Subcutaneous adipose tissue (tissue), 4 donors: Measurements from ENCODE around the gene SMC2. TPM values are rescaled to one million over a fixed set of nuclear protein-coding genes. Genes with fewer than 3 reads are reported as not detected.

ENCODE experiments used
- CTCF ChIP-seq: fragments of 450-650 bp; IDR thresholded peaks from one replicate; pipeline ENCODE4 v1.5.1; 2016; ENCODE audit warnings: low read depth, mild to moderate bottlenecking, control low read depth, antibody characterized with exemption, moderate library complexity
- total RNA-seq, 4 donors: library from RNA; depleted of rRNA; stranded (reverse); fragments of >200 nt; gene quantifications; one replicate each; pipeline ENCODE4 v1.1.0, GENCODE V29; 2016

Gene SMC2
- total RNA-seq, 4 donors from 2014 or later: 8.9 to 10.5 (median 9.5) TPM

GRCh38 chr9:104075801-104076753 lies 18.0 kb upstream of the SMC2 start:
- no peak for TF ChIP-seq CTCF

- TF ChIP-seq CTCF: no peak
These were observed 15.5 kb upstream of the SMC2 start for GRCh38 chr9:104078596-104078995.

- TF ChIP-seq CTCF: no peak
These were observed 13.1 kb upstream of the SMC2 start for GRCh38 chr9:104080983-104081382.

GRCh38 chr9:104082168-104082567 lies 11.9 kb upstream of the SMC2 start:
- no peak for TF ChIP-seq CTCF

- TF ChIP-seq CTCF: no peak
These were observed 8.6 kb upstream of the SMC2 start for GRCh38 chr9:104085525-104085924.

GRCh38 chr9:104087894-104088293 lies 6.2 kb upstream of the SMC2 start:
- no peak for TF ChIP-seq CTCF

GRCh38 chr9:104088416-104088815 lies 5.7 kb upstream of the SMC2 start:
- TF ChIP-seq CTCF: no peak
